Measurements from ENCODE around the gene MRPL45. TPM values are rescaled to one million over a fixed set of nuclear protein-coding genes. Genes with fewer than 3 reads are reported as not detected.
"Not testable (repeated sequence)": the region's sequence is repeated elsewhere in the genome, so short reads cannot be mapped to it uniquely, and the experiment has no call there.

MRPL45 gene
- total and polyA plus RNA-seq, 2 of the 13 experiments (the other 11 are each of a cell fraction or from before 2014, with no cell fraction given), result 89.5 to 157 TPM

- peak; percentile 57; the same call in 1 of the 2 replicates for TF ChIP-seq ZHX2 (IDR thresholded peaks at IDR 0.05; ENCODE audit: low read depth)
- TF ChIP-seq ZHX2 (CRISPR knock-in tag; IDR thresholded peaks at IDR 0.05; ENCODE audit: borderline replicate concordance), result 0 out of 2 replicates have a peak, but pooled peaks have one; percentile 67
- peak; percentile 44 for TF ChIP-seq ZNF331 (CRISPR knock-in tag; IDR thresholded peaks at IDR 0.05)
- 0 out of 2 replicates have a peak, but pooled peaks have one; percentile 21 for TF ChIP-seq ZNF580 (CRISPR knock-in tag; IDR thresholded peaks at IDR 0.05; ENCODE audit: borderline replicate concordance, low read depth)
- peak; percentile 64 for TF ChIP-seq DRAP1 (CRISPR knock-in tag; IDR thresholded peaks at IDR 0.05)
Measured at GRCh38 chr17:38296834-38297517, at the start of gene MRPL45 (continued).

GRCh38 chr17:38253191-38253590 is 43.8 kb upstream of the MRPL45 start:
- in situ Hi-C loops (cut with HindIII; ENCODE audit: extremely low pct_ligation_motif_present, low pct_unique_long_range_greater_than_20kb); FAIRE-seq; H3K9ac ChIP-seq (ENCODE audit: insufficient read depth, low read depth, low read length): not testable (repeated sequence)

More at GRCh38 chr17:38253191-38253590, 43.8 kb upstream of the MRPL45 start:
- POLR2A ChIA-PET; H3K4me1 ChIP-seq (ENCODE audit: insufficient read depth, low read length); ATAC-seq; H3K9me3 ChIP-seq (ENCODE audit: low read length); intact Hi-C loops (cut with micrococcal nuclease; ENCODE audit: unreplicated experiment); H3K36me3 ChIP-seq (replicated peaks in 1 of 2; ENCODE audit: control insufficient read depth in 1 of 2, insufficient read depth in 2 of 2, low read length in 2 of 2); H2AFZ ChIP-seq (ENCODE audit: low read length); CTCF ChIA-PET (ENCODE audit: low intra/inter-chr PET ratio, low total read pairs); BruUV-seq (replicated peaks); H3K27me3 ChIP-seq (ENCODE audit: control insufficient read depth in 1 of 2, insufficient read depth in 2 of 2, low read length in 2 of 2); H3K4me3 ChIP-seq (replicated peaks in 1 of 3; ENCODE audit: insufficient read depth in 1 of 3, low read depth in 2 of 3, low read length in 3 of 3); DNase-seq (ENCODE audit: low spot score); H4K20me1 ChIP-seq (ENCODE audit: insufficient read depth, low read length): not testable (repeated sequence)
- peaks cover 33% of the 10 kb centered on the region for H3K79me2 ChIP-seq (ENCODE audit: insufficient read depth, low read length)
- H3K27ac ChIP-seq (ENCODE audit: extremely low read length, insufficient read depth, low read length), result peak overlapping the region; percentile 58
- 42% methylated on average over 11 of the region's 14 CpGs for WGBS (ENCODE audit: low lambda C conversion rate)
- peak overlapping the region; percentile 42 for H3K4me2 ChIP-seq (ENCODE audit: low read depth, low read length)
